ENCODE results near the gene BBOX1.

The BBOX1 gene

DNA sequence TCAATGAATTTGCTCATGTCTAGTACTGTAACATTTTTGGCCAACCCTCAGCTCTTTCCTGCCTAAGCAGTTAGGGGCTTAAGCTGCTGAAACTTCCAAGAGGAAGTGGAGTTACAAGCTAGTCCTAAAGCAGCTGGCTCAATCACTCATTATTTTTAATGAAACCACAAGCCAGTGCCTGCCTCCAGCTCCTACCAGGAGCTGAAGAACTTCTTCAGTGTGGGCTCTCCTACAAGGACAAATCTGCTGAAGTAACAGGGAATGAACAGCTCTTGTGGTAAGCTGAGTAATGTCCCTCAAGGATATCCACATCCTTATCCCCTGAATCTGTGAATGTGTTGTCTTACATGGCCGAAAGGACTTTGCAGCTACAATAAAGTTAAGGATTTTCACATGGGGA lies 112.5 kb downstream of the BBOX1 start:
- no peaks in the 10 kb centered on the region for H3K79me2 ChIP-seq (ENCODE audit: control insufficient read depth, low read length)
- H3K27ac ChIP-seq (ENCODE audit: low read depth, low read length): no peak overlapping the region
- no peak overlapping the region for H3K4me3 ChIP-seq (ENCODE audit: low read length)
- H4K20me1 ChIP-seq (ENCODE audit: control insufficient read depth, insufficient read depth, low read depth, low read length): no peaks in the 10 kb centered on the region
- no peak overlapping the region for H3K4me2 ChIP-seq (ENCODE audit: low read length)
- H3K4me1 ChIP-seq (ENCODE audit: control insufficient read depth, low read length): no peaks in the 10 kb centered on the region
- no peak for TF ChIP-seq EZH2phosphoT487 (IDR thresholded peaks at IDR 0.05; ENCODE audit: borderline replicate concordance, low read length)
- H3K36me3 ChIP-seq (ENCODE audit: control insufficient read depth, low read length): no peaks in the 10 kb centered on the region
- H3K9me2 ChIP-seq (replicated peaks; ENCODE audit: control insufficient read depth, low read length): no peaks in the 10 kb centered on the region
- no peaks in the 10 kb centered on the region for H3K9me3 ChIP-seq (ENCODE audit: control insufficient read depth, insufficient read depth, low read length)
- H3F3A ChIP-seq (ENCODE audit: control insufficient read depth, insufficient read depth): no peaks in the 10 kb centered on the region
- H3K27me3 ChIP-seq (ENCODE audit: control insufficient read depth, low read length): no peaks in the 10 kb centered on the region

DNA sequence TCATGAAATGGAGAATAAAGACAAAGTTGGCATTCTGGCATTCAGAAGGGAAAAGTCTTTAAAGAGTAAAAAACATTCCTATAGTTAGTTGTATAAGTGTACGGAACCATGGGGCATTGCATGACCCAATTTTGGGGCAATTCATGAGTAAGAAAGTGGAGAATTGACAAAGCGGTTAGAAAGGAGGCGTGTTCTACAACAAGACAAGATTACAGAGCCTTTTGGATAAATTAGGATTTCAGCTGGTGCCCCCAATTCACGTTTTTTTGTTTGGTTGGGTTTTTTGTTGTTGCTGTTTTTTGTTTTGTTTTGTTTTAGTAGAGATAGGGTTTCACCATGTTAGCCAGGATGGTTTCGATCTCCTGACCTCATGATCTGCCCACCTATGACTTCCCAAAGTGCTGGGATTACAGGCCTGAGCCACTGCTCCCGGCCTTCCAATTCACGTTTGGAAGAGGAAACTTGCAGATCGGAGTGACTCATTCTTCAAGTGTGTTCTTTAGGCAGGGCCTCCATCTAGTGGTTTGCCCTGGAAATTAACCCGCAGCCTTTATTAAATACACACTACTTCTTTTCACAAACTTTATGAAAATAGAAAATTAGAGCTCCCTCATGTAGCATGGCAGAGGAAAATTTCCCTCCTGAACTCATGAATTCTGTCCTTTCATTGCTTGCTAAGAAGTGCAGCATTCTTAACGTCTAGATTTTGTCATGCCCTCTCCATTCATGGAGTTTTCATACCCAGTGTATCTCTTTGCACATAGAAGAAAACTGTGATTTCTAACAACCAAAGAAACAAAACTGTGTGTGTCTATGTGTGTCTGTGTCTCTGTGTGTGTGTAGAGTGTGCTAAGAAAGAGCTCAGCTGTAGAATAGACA lies 118.1 kb downstream of the BBOX1 start:
- Histone ChIP-seq H3K27ac (ENCODE audit: low read depth, low read length) (no peak overlapping the region), H3K4me2 (ENCODE audit: low read length) (no peak overlapping the region), H4K20me1 (ENCODE audit: control insufficient read depth, insufficient read depth, low read depth, low read length) (no peaks in the 10 kb centered on the region), H3K79me2 (ENCODE audit: control insufficient read depth, low read length) (no peaks in the 10 kb centered on the region), H3K36me3 (ENCODE audit: control insufficient read depth, low read length) (no peaks in the 10 kb centered on the region), H3F3A (ENCODE audit: control insufficient read depth, insufficient read depth) (no peaks in the 10 kb centered on the region), H3K9me3 (ENCODE audit: control insufficient read depth, insufficient read depth, low read length) (no peaks in the 10 kb centered on the region), H3K27me3 (ENCODE audit: control insufficient read depth, low read length) (peaks cover 3% of the 10 kb centered on the region; the same call in 1 of the 2 replicates), H3K9me2 (replicated peaks; ENCODE audit: control insufficient read depth, low read length) (no peaks in the 10 kb centered on the region), H3K4me3 (ENCODE audit: low read length) (no peak overlapping the region), H3K4me1 (ENCODE audit: control insufficient read depth, low read length) (no peaks in the 10 kb centered on the region)
- no peak for TF ChIP-seq EZH2phosphoT487 (IDR thresholded peaks at IDR 0.05; ENCODE audit: borderline replicate concordance, low read length)
- TF ChIP-seq, protein P1, sequence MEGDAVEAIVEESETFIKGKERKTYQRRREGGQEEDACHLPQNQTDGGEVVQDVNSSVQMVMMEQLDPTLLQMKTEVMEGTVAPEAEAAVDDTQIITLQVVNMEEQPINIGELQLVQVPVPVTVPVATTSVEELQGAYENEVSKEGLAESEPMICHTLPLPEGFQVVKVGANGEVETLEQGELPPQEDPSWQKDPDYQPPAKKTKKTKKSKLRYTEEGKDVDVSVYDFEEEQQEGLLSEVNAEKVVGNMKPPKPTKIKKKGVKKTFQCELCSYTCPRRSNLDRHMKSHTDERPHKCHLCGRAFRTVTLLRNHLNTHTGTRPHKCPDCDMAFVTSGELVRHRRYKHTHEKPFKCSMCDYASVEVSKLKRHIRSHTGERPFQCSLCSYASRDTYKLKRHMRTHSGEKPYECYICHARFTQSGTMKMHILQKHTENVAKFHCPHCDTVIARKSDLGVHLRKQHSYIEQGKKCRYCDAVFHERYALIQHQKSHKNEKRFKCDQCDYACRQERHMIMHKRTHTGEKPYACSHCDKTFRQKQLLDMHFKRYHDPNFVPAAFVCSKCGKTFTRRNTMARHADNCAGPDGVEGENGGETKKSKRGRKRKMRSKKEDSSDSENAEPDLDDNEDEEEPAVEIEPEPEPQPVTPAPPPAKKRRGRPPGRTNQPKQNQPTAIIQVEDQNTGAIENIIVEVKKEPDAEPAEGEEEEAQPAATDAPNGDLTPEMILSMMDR (IDR thresholded peaks at IDR 0.05; ENCODE audit: low read depth, low read length, poor library complexity, severe bottlenecking): peak; percentile 56

DNA sequence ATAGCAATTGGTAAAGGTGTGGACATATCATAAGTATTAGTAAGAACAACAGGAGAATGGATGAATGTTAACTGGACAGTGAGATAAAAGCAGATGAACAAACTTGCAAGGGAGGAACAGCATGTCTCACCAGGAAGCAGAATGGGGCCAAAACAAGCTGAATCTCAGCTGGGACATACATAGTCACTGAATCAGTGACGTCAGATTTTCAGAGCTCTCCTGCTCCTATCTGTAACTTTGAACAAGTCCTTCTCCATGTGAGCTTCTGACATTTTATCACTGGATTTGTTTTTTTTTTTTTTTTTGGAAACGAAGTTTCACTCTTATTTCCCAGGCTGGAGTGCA lies 118.7 kb downstream of the BBOX1 start:
- no peaks in the 10 kb centered on the region for H3F3A ChIP-seq (ENCODE audit: control insufficient read depth, insufficient read depth)
- H3K9me3 ChIP-seq (ENCODE audit: control insufficient read depth, insufficient read depth, low read length): no peaks in the 10 kb centered on the region
- H3K79me2 ChIP-seq (ENCODE audit: control insufficient read depth, low read length): no peaks in the 10 kb centered on the region
- no peak overlapping the region for H3K4me3 ChIP-seq (ENCODE audit: low read length)
- H3K27me3 ChIP-seq (ENCODE audit: control insufficient read depth, low read length): peaks cover 3% of the 10 kb centered on the region; the same call in 1 of the 2 replicates
- H3K9me2 ChIP-seq (replicated peaks; ENCODE audit: control insufficient read depth, low read length): no peaks in the 10 kb centered on the region
- TF ChIP-seq, protein P1 (IDR thresholded peaks at IDR 0.05; ENCODE audit: low read depth, low read length, poor library complexity, severe bottlenecking): no peak
- no peak for TF ChIP-seq EZH2phosphoT487 (IDR thresholded peaks at IDR 0.05; ENCODE audit: borderline replicate concordance, low read length)
- no peaks in the 10 kb centered on the region for H4K20me1 ChIP-seq (ENCODE audit: control insufficient read depth, insufficient read depth, low read depth, low read length)
- no peak overlapping the region for H3K4me2 ChIP-seq (ENCODE audit: low read length)
- no peak overlapping the region for H3K27ac ChIP-seq (ENCODE audit: low read depth, low read length)
- no peaks in the 10 kb centered on the region for H3K4me1 ChIP-seq (ENCODE audit: control insufficient read depth, low read length)
- no peaks in the 10 kb centered on the region for H3K36me3 ChIP-seq (ENCODE audit: control insufficient read depth, low read length)

DNA sequence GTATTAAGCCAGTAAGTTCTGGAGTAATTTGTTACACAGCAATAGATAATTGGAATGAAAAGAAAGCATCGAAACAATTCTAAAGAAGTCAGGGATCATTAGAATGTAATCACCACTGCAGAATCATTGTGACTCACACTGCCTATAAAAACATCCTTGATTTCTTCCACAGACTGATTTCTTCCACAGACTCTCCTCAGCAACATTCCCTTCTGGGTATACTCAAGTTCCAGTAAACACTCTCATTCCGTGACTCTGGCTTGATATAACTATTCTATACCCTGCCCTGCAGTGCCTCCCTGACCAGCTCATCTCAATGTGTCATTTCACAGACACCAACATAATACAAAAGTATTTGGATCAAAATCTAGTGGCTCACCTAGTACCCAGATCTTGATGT lies 120.5 kb downstream of the BBOX1 start:
- H4K20me1 ChIP-seq (ENCODE audit: control insufficient read depth, insufficient read depth, low read depth, low read length): no peaks in the 10 kb centered on the region
- H3K36me3 ChIP-seq (ENCODE audit: control insufficient read depth, low read length): no peaks in the 10 kb centered on the region
- H3K9me2 ChIP-seq (replicated peaks; ENCODE audit: control insufficient read depth, low read length): no peaks in the 10 kb centered on the region
- no peaks in the 10 kb centered on the region for H3K9me3 ChIP-seq (ENCODE audit: control insufficient read depth, insufficient read depth, low read length)
- no peak overlapping the region for H3K27ac ChIP-seq (ENCODE audit: low read depth, low read length)
- H3K4me2 ChIP-seq (ENCODE audit: low read length): no peak overlapping the region
- H3K4me3 ChIP-seq (ENCODE audit: low read length): no peak overlapping the region
- TF ChIP-seq, protein P1 (IDR thresholded peaks at IDR 0.05; ENCODE audit: low read depth, low read length, poor library complexity, severe bottlenecking): no peak
- no peak for TF ChIP-seq EZH2phosphoT487 (IDR thresholded peaks at IDR 0.05; ENCODE audit: borderline replicate concordance, low read length)
- no peaks in the 10 kb centered on the region for H3F3A ChIP-seq (ENCODE audit: control insufficient read depth, insufficient read depth)
- H3K27me3 ChIP-seq (ENCODE audit: control insufficient read depth, low read length): peaks cover 3% of the 10 kb centered on the region; the same call in 1 of the 2 replicates
- no peaks in the 10 kb centered on the region for H3K4me1 ChIP-seq (ENCODE audit: control insufficient read depth, low read length)
- H3K79me2 ChIP-seq (ENCODE audit: control insufficient read depth, low read length): no peaks in the 10 kb centered on the region
